K562 (cell line): ENCODE results near the gene GAL3ST1. TPM values are rescaled to one million over a fixed set of nuclear protein-coding genes. Genes with fewer than 3 reads are reported as not detected.

ENCODE experiments used
- BDP1 ChIP-seq: IDR thresholded peaks from 3 replicates; pipeline ENCODE4 v1.6.1; 2011; ENCODE audit not compliant: insufficient read length, insufficient read depth
- ETV5 ChIP-seq: sonication (generic); formaldehyde crosslinking; IDR thresholded peaks from 2 replicates; pipeline ENCODE4 v1.4.0; 2020; ENCODE audit warnings: low read depth, mild to moderate bottlenecking, missing genetic modification reagents
- GABPB2 ChIP-seq: fragments of 250-450 bp; sonication (Bioruptor Pico); conservative IDR thresholded peaks from 2 replicates; pipeline ENCODE4 v1.5.1; 2021; ENCODE audit warnings: mild to moderate bottlenecking
- MAZ ChIP-seq, 2 experiments: fragments of 450-650 bp in 1 of 2; sonication (generic) in 1 of 2; formaldehyde crosslinking; IDR thresholded peaks in 1 of 2; conservative IDR thresholded peaks in 1 of 2; 2 replicates each; pipeline versions ENCODE4 v1.4.0 to v1.5.0; 2020; ENCODE audit warnings: mild to moderate bottlenecking in 1 of 2, missing genetic modification reagents in 1 of 2
- NCOA1 ChIP-seq: fragments of 450-650 bp; IDR thresholded peaks from 2 replicates; pipeline ENCODE4 v1.6.1; 2016; ENCODE audit warnings: low read depth
- NR4A1 ChIP-seq, 2 experiments: fragments of 250-450 bp in 1 of 2; fragments of 450-650 bp in 1 of 2; sonication (Bioruptor Pico) in 1 of 2; IDR thresholded peaks; 2 replicates each; pipeline versions ENCODE4 v1.4.0 to v1.6.1; 2016 to 2020; ENCODE audit warnings: mild to moderate bottlenecking in 2 of 2, missing compliant biosample characterization in 1 of 2, missing genetic modification characterization in 1 of 2, moderate library complexity in 1 of 2
- POLR2B ChIP-seq: fragments of 450-650 bp; IDR thresholded peaks from 2 replicates; pipeline ENCODE4 v1.6.1; 2018; ENCODE audit warnings: low read depth; ENCODE audit not compliant: partially characterized antibody
- SIRT6 ChIP-seq: IDR thresholded peaks from one replicate; pipeline ENCODE4 v1.6.1; 2012; ENCODE audit warnings: low read depth, mild to moderate bottlenecking, control low read depth, inconsistent platforms, low read length, moderate library complexity
- TCF3 ChIP-seq: sonication (generic); formaldehyde crosslinking; IDR thresholded peaks from 2 replicates; pipeline ENCODE4 v1.4.0; 2020; ENCODE audit warnings: mild to moderate bottlenecking, missing genetic modification reagents
- ZNF24 ChIP-seq: fragments of 450-650 bp; IDR thresholded peaks from 2 replicates; pipeline ENCODE4 v1.6.1; 2016
- ZNF316 ChIP-seq: fragments of 450-650 bp; IDR thresholded peaks from 2 replicates; pipeline ENCODE4 v1.6.1; 2016
- ZNF79 ChIP-seq: fragments of 250-450 bp; sonication (Bioruptor Pico); IDR thresholded peaks from 2 replicates; pipeline ENCODE4 v1.4.0; 2020; ENCODE audit warnings: low read depth, mild to moderate bottlenecking, moderate library complexity
- polyA plus RNA-seq, 8 experiments: library from polyadenylated mRNA; depleted of rRNA in 4 of 8; stranded (reverse) in 5 of 8; unstranded in 3 of 8; fragments of >200 nt; fragmentation: Nextera tagmentation in 2 of 8; fragmentation: Illumina TruSeq in 1 of 8; extraction: Ambion mirVana in 2 of 8; extraction: Trizol in 1 of 8; gene quantifications; 2 replicates each; pipeline versions ENCODE4 v1.2.1 to v1.2.3, GENCODE V29; 2011 to 2014; ENCODE audit warnings: inconsistent platforms in 1 of 8, missing spikeins in 1 of 8
- total RNA-seq, 7 experiments: library from RNA; depleted of rRNA in 6 of 7; stranded (reverse); fragments of >200 nt in 6 of 7; fragmentation: Illumina TruSeq in 2 of 7; extraction: Trizol in 2 of 7; gene quantifications; 2 replicates each; pipeline versions ENCODE4 v1.2.1 to v1.2.3, GENCODE V29; 2011 to 2021; ENCODE audit warnings: low replicate concordance in 1 of 7
- TF ChIP-seq, protein P1 (sequence below): fragments of 250-450 bp; sonication (Bioruptor Pico); IDR thresholded peaks from 2 replicates; pipeline ENCODE4 v1.5.0; 2021; ENCODE audit warnings: mild to moderate bottlenecking, borderline replicate concordance
- TF ChIP-seq, protein P2 (sequence below): fragments of 450-650 bp; IDR thresholded peaks from 2 replicates; pipeline ENCODE4 v1.6.1; 2017; ENCODE audit warnings: antibody characterized with exemption, mild to moderate bottlenecking
- TF ChIP-seq, protein P3 (sequence below): fragments of 450-650 bp; formaldehyde crosslinking; IDR thresholded peaks from 2 replicates; pipeline ENCODE4 v1.4.0; 2020; ENCODE audit warnings: mild to moderate bottlenecking
- TF ChIP-seq, protein P4 (sequence below): sonication (generic); formaldehyde crosslinking; IDR thresholded peaks from 2 replicates; pipeline ENCODE4 v1.8.1; 2022; ENCODE audit warnings: missing genetic modification reagents

GAL3ST1 gene
- total and polyA plus RNA-seq, 9 of the 15 experiments (the other 6 are each of a cell fraction or from before 2014, with no cell fraction given): 0.03 to 1.9 (median 0.33) TPM; not detected in 1

DNA sequence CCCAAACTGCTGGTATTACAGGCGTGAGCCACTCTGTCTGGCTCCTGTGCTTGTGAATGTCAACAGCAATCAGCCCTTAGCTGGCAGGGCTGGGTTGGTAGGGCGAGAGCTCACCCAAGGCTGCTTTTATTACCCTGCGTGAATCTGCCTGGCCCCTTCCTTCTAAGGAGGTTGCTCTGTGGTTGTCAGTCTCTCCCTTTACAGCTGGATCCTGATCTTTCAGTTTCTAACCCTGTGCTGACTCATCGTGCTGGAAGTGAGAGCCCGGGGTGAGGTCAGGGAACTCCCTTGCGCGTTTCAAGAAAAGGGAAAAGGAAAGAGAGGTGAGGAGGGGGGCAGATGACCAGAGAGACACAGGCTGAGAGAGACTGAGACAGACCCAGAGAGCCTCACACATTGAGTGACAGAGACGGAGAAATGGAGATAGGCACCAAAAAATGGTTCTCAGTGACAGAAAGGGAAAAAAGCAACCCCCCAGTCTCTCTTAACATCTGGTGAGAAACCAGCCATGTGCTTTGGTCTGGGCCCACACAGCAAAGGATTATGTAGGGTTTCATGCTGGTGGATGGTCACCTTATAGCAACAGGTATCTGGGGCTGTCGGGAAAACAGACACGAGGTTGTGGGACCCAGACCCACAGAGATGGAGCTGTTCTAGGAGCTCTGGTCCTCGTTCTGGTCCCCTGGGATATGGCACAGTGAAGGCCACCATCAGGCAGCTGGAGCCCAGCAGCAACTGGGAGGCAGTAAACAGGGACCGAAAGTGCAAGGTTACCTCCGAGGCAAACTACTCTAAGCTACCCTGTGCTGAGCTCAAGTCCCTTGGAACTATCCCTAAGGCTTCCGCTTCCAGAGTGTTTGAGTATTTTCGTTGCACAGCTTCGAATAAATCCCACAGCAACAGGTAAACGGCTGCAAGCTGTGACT, 35.1 kb upstream of the GAL3ST1 start (continued):
- TF ChIP-seq, protein P1, sequence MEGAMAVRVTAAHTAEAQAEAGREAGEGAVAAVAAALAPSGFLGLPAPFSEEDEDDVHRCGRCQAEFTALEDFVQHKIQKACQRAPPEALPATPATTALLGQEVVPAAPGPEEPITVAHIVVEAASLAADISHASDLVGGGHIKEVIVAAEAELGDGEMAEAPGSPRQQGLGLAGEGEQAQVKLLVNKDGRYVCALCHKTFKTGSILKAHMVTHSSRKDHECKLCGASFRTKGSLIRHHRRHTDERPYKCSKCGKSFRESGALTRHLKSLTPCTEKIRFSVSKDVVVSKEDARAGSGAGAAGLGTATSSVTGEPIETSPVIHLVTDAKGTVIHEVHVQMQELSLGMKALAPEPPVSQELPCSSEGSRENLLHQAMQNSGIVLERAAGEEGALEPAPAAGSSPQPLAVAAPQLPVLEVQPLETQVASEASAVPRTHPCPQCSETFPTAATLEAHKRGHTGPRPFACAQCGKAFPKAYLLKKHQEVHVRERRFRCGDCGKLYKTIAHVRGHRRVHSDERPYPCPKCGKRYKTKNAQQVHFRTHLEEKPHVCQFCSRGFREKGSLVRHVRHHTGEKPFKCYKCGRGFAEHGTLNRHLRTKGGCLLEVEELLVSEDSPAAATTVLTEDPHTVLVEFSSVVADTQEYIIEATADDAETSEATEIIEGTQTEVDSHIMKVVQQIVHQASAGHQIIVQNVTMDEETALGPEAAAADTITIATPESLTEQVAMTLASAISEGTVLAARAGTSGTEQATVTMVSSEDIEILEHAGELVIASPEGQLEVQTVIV: no peak
- TF ChIP-seq, protein P2, sequence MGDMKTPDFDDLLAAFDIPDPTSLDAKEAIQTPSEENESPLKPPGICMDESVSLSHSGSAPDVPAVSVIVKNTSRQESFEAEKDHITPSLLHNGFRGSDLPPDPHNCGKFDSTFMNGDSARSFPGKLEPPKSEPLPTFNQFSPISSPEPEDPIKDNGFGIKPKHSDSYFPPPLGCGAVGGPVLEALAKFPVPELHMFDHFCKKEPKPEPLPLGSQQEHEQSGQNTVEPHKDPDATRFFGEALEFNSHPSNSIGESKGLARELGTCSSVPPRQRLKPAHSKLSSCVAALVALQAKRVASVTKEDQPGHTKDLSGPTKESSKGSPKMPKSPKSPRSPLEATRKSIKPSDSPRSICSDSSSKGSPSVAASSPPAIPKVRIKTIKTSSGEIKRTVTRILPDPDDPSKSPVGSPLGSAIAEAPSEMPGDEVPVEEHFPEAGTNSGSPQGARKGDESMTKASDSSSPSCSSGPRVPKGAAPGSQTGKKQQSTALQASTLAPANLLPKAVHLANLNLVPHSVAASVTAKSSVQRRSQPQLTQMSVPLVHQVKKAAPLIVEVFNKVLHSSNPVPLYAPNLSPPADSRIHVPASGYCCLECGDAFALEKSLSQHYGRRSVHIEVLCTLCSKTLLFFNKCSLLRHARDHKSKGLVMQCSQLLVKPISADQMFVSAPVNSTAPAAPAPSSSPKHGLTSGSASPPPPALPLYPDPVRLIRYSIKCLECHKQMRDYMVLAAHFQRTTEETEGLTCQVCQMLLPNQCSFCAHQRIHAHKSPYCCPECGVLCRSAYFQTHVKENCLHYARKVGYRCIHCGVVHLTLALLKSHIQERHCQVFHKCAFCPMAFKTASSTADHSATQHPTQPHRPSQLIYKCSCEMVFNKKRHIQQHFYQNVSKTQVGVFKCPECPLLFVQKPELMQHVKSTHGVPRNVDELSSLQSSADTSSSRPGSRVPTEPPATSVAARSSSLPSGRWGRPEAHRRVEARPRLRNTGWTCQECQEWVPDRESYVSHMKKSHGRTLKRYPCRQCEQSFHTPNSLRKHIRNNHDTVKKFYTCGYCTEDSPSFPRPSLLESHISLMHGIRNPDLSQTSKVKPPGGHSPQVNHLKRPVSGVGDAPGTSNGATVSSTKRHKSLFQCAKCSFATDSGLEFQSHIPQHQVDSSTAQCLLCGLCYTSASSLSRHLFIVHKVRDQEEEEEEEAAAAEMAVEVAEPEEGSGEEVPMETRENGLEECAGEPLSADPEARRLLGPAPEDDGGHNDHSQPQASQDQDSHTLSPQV: peak; percentile 96
- no peak for TF ChIP-seq BDP1
- TF ChIP-seq, protein P3, sequence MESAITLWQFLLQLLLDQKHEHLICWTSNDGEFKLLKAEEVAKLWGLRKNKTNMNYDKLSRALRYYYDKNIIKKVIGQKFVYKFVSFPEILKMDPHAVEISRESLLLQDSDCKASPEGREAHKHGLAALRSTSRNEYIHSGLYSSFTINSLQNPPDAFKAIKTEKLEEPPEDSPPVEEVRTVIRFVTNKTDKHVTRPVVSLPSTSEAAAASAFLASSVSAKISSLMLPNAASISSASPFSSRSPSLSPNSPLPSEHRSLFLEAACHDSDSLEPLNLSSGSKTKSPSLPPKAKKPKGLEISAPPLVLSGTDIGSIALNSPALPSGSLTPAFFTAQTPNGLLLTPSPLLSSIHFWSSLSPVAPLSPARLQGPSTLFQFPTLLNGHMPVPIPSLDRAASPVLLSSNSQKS (CRISPR knock-in tag): no peak
- no peak for TF ChIP-seq SIRT6
- TF ChIP-seq MAZ (CRISPR knock-in tag; conservative IDR thresholded peaks at IDR 0.05 in 1 of 2, IDR thresholded peaks at IDR 0.05 in 1 of 2): 0 out of 4 replicates have a peak, but pooled peaks of 1 of the 2 experiments have one; percentile 18
- no peak for TF ChIP-seq GABPB2 (CRISPR knock-in tag)
- no peak for TF ChIP-seq TCF3 (CRISPR knock-in tag)
- no peak for TF ChIP-seq NCOA1
- no peak for TF ChIP-seq NR4A1 (CRISPR knock-in tag; IDR thresholded peaks at IDR 0.05)
- TF ChIP-seq NR4A1 (tag; IDR thresholded peaks at IDR 0.05): peak; percentile 76; the same call in 1 of the 2 replicates
- TF ChIP-seq ETV5 (CRISPR knock-in tag): no peak
- TF ChIP-seq, protein P4, sequence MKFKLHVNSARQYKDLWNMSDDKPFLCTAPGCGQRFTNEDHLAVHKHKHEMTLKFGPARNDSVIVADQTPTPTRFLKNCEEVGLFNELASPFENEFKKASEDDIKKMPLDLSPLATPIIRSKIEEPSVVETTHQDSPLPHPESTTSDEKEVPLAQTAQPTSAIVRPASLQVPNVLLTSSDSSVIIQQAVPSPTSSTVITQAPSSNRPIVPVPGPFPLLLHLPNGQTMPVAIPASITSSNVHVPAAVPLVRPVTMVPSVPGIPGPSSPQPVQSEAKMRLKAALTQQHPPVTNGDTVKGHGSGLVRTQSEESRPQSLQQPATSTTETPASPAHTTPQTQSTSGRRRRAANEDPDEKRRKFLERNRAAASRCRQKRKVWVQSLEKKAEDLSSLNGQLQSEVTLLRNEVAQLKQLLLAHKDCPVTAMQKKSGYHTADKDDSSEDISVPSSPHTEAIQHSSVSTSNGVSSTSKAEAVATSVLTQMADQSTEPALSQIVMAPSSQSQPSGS (CRISPR knock-in tag): no peak
- no peak for TF ChIP-seq ZNF79 (CRISPR knock-in tag)
- TF ChIP-seq ZNF24: no peak
- no peak for TF ChIP-seq POLR2B
- TF ChIP-seq ZNF316: peak; percentile 97
